Psoas muscle (tissue), 8 donors: ENCODE data around the gene CPXM2. TPM values are rescaled to one million over a fixed set of nuclear protein-coding genes. Genes with fewer than 3 reads are reported as not detected.

Source experiments
- ATAC-seq, 4 donors: fragments of 200-7000 bp; cut with Tn5 transposase; one replicate each; pipeline ENCODE4 v1.9.1; 2020; ENCODE audit warnings: moderate library complexity in 3 of 4, mild to moderate bottlenecking in 2 of 4
- DNase-seq, 2 donors: peaks; one replicate each; pipeline ENCODE4 v3.0.0-alpha.2; 2020
- H3K27ac ChIP-seq: fragments of 200-600 bp; one replicate; pipeline ENCODE4 v1.8.0; 2022
- H3K27me3 ChIP-seq, 3 donors: fragments of 200-600 bp in 1 of 3; one replicate each; pipeline versions ENCODE4 v1.6.1 to v1.8.0; 2013 to 2022; ENCODE audit warnings: low read length in 2 of 3, mild to moderate bottlenecking in 2 of 3, moderate library complexity in 1 of 3; ENCODE audit not compliant: insufficient read depth in 3 of 3
- H3K36me3 ChIP-seq, 2 donors: fragments of 200-600 bp in 1 of 2; one replicate each; pipeline versions ENCODE4 v1.6.1 to v1.8.0; 2013 to 2022; ENCODE audit warnings: low read depth in 1 of 2, mild to moderate bottlenecking in 1 of 2, moderate library complexity in 1 of 2; ENCODE audit not compliant: insufficient read depth in 1 of 2
- H3K4me1 ChIP-seq: fragments of 200-600 bp; one replicate; pipeline ENCODE4 v1.8.0; 2022
- H3K4me3 ChIP-seq: fragments of 200-600 bp; one replicate; pipeline ENCODE4 v1.8.0; 2022; ENCODE audit warnings: mild to moderate bottlenecking
- H3K9me3 ChIP-seq: fragments of 200-600 bp; one replicate; pipeline ENCODE4 v1.8.0; 2022
- CTCF ChIP-seq: fragments of 200-600 bp; IDR thresholded peaks from one replicate; pipeline ENCODE4 v1.8.0; 2022; ENCODE audit warnings: antibody characterized with exemption
- WGBS, 3 donors: extraction: QIAGEN DNeasy Blood & Tissue Kit; methylation state at CpG; one replicate each; pipeline versions ENCODE4 v1.1.6 to v1.1.7; 2013; 5-methylcytosine and 5-hydroxymethylcytosine counted together
- intact Hi-C, 2 donors: fragments of 100-400 bp; cut with DNase I; formaldehyde crosslinking; loops; one replicate each; pipeline versions ENCODE4 v1.11.0 to v1.14.2; 2022
- polyA plus RNA-seq, 3 donors: library from polyadenylated mRNA; stranded (reverse); fragments of 200-250 nt; gene quantifications; one replicate each; pipeline ENCODE4 v1.2.3, GENCODE V29; 2013
- total RNA-seq, 4 donors: library from RNA; stranded (reverse); fragmentation: NEBNext Ultra II Directional in 2 of 4; extraction: Animal tissue kit (Norgen Biotek cat#: 25700) in 2 of 4; gene quantifications; one replicate each; pipeline versions ENCODE4 v1.2.1 to v1.2.4, GENCODE V29; 2021 to 2023
- donor health status: healthy with polysubstance abuse.
- donor health status: DM: no; HTN: no; CAD: no; lungs with moderate emphysema.
- donor health status: Bipolar disorder and iron deficiency.
- donor health status: healthy.
- donor health status: DM: yes; HTN: yes; CAD: no.
- donor health status: DM: no; HTN: no; CAD: no.
- donor health status: DM: no; HTN: no; CAD: no.
- donor health status: DM: yes; HTN: yes; CAD: no.

The CPXM2 gene
- total and polyA plus RNA-seq, 7 donors: 0.78 to 5.2 (median 1.4) TPM

- no peaks in the 10 kb centered on the region for H3K9me3 ChIP-seq
- no peak for ATAC-seq
- no peak overlapping the region for H3K4me3 ChIP-seq
- H3K27me3 ChIP-seq: peaks cover 0 to 2% (median 0%) of the 10 kb centered on the region in 3 donors
- DNase-seq: no peak
- WGBS, 3 donors: 52 to 63% (median 61%) methylated on average over 2 of the region's 2 CpGs
- TF ChIP-seq CTCF: no peak
- intact Hi-C loops: no loop called here
- H3K27ac ChIP-seq: no peak overlapping the region
- H3K36me3 ChIP-seq: no peaks in the 10 kb centered on the region
- H3K4me1 ChIP-seq: no peaks in the 10 kb centered on the region
These were observed 70.5 kb downstream of the CPXM2 start for GRCh38 chr10:123821136-123821535.

- no peak for DNase-seq
- H3K4me3 ChIP-seq: no peak overlapping the region
- H3K27ac ChIP-seq: no peak overlapping the region
- peaks cover 2 to 10% (median 5%) of the 10 kb centered on the region in 3 donors for H3K27me3 ChIP-seq
- no peak for TF ChIP-seq CTCF
- intact Hi-C loops: no loop called here
- H3K9me3 ChIP-seq: peaks cover 4% of the 10 kb centered on the region
- H3K36me3 ChIP-seq: no peaks in the 10 kb centered on the region
- no peaks in the 10 kb centered on the region for H3K4me1 ChIP-seq
- no peak for ATAC-seq
These were observed 82.0 kb downstream of the CPXM2 start for GRCh38 chr10:123809632-123810031.

DNA sequence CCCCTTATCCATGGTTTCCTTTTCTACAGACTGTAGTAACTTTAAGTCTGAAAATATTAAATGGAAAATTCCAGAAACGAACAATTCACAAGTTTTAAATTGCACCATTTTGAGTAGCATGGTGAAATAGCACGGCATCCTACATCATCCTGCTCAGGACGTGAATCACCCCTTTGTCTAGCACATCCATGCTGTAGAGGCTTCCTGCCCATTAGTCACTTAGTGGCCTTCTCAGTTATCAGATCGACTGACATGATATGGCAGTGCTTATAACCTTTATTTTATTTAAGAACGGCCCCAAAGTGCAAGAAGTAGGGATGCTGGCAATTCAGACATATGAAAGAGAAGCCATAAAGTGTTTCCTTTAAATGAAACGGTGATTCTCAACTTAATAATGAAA is 82.7 kb downstream of the CPXM2 start:
- no peaks in the 10 kb centered on the region for H3K36me3 ChIP-seq
- peaks cover 2 to 12% (median 5%) of the 10 kb centered on the region in 3 donors for H3K27me3 ChIP-seq
- H3K4me1 ChIP-seq: no peaks in the 10 kb centered on the region
- peaks cover 4% of the 10 kb centered on the region for H3K9me3 ChIP-seq
- no peak for TF ChIP-seq CTCF
- no peak overlapping the region for H3K27ac ChIP-seq
- 55 to 60% (median 58%) methylated on average over 6 of the region's 6 CpGs for WGBS, 3 donors
- intact Hi-C loops: no loop called here
- no peak overlapping the region for H3K4me3 ChIP-seq
- DNase-seq: no peak
- ATAC-seq: no peak

DNA sequence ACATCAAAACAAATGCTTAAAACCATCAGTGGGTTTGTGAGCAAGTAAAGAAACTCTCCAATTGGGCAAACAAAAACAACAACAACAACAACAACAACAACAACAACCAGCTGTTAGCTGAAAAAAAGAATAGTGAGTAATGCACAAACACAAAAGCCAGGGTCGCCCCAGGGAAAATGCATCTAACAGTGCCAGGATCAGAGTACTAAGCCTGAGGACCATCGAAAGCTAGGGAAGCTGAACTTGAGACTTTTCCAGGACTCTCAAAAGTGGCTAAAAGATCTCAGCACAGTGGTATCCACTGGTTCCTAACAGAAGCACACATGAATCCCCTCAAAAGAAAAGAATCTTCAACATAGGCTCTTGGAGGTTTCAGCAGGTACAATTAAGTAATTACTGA is 83.3 kb downstream of the CPXM2 start:
- H3K4me1 ChIP-seq: no peaks in the 10 kb centered on the region
- H3K4me3 ChIP-seq: no peak overlapping the region
- intact Hi-C loops: no loop called here
- TF ChIP-seq CTCF: no peak
- no peaks in the 10 kb centered on the region for H3K36me3 ChIP-seq
- no peak for DNase-seq
- 33 to 56% (median 49%) methylated on average over 2 of the region's 2 CpGs for WGBS, 3 donors
- no peak for ATAC-seq
- peaks cover 4% of the 10 kb centered on the region for H3K9me3 ChIP-seq
- peaks cover 2 to 12% (median 5%) of the 10 kb centered on the region in 3 donors for H3K27me3 ChIP-seq
- no peak overlapping the region for H3K27ac ChIP-seq

DNA sequence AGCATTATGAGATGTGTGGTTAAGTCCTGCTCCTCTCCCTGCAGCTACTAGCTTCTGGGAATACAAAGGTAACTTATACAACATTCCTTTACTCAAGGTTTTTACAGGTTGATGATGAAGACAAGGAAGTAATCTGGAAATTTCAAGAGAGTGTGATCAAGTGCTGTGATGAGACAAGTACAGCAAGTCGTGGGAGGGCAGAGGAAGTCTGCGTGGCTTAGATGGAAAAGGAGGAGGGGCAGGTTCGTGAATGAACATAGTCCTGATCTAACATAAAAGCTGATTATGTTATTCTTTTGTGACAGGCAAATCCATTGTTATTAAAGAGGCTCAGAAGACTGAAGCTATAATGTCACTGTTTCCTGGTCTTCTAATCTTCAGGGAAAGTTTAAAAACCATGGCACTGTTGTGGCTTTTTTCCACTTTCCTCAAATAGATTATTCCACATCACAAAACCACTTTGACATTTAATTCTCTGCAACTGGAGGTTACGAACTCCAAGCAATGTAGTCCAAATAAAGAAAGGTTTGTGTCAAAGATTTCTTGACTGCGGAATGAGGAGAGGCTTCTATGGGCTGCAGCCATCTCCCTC is 84.1 kb downstream of the CPXM2 start:
- no peaks in the 10 kb centered on the region for H3K36me3 ChIP-seq
- no peaks in the 10 kb centered on the region for H3K4me1 ChIP-seq
- ATAC-seq (no peak), DNase-seq (no peak)
- peaks cover 4% of the 10 kb centered on the region for H3K9me3 ChIP-seq
- intact Hi-C loops: no loop called here
- no peak for TF ChIP-seq CTCF
- no peak overlapping the region for H3K4me3 ChIP-seq
- 37 to 39% (median 38%) methylated on average over 5 of the region's 5 CpGs for WGBS, 3 donors
- peaks cover 2 to 12% (median 5%) of the 10 kb centered on the region in 3 donors for H3K27me3 ChIP-seq
- no peak overlapping the region for H3K27ac ChIP-seq
